Body of pancreas (tissue), 4 donors: ENCODE data around the gene ADRB1.

Experiments
- POLR2A ChIP-seq, 3 donors: fragments of 450-650 bp; IDR thresholded peaks; one replicate each; pipeline ENCODE4 v1.6.1; 2016; ENCODE audit warnings: antibody characterized with exemption in 3 of 3, mild to moderate bottlenecking in 2 of 3
- TF ChIP-seq, protein P1 (sequence below), 7 experiments: fragments of 450-650 bp in 4 of 7; fragments of 200-600 bp in 3 of 7; sonication (generic) in 3 of 7; IDR thresholded peaks; one replicate each; pipeline ENCODE4 v1.5.1; 2016 to 2019; ENCODE audit warnings: antibody characterized with exemption in 7 of 7

DNA sequence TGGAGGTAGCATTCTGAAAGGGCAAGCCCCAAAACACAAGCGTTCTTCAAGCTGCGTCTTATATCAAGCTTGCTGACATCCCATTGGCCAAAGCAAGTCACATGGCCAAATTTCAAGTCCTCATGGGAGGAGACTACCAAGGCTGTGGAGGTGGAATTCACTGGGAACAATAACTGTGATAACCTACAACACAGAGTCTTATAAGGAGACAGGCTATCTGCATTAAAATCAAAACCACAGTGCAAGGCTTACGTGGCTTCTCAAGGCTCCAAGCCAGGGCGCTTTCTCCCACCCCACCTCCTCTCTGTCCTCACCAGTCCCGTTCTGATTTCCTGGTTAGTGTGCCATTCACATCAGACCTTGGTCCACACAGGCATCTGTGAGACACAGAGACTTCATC lies 39.4 kb downstream of the ADRB1 start:
- TF ChIP-seq, protein P1, sequence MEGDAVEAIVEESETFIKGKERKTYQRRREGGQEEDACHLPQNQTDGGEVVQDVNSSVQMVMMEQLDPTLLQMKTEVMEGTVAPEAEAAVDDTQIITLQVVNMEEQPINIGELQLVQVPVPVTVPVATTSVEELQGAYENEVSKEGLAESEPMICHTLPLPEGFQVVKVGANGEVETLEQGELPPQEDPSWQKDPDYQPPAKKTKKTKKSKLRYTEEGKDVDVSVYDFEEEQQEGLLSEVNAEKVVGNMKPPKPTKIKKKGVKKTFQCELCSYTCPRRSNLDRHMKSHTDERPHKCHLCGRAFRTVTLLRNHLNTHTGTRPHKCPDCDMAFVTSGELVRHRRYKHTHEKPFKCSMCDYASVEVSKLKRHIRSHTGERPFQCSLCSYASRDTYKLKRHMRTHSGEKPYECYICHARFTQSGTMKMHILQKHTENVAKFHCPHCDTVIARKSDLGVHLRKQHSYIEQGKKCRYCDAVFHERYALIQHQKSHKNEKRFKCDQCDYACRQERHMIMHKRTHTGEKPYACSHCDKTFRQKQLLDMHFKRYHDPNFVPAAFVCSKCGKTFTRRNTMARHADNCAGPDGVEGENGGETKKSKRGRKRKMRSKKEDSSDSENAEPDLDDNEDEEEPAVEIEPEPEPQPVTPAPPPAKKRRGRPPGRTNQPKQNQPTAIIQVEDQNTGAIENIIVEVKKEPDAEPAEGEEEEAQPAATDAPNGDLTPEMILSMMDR (IDR thresholded peaks at IDR 0.05): no peak
- TF ChIP-seq POLR2A (IDR thresholded peaks at IDR 0.05): no peak
